WTC11 (cell line): Measurements from ENCODE around the gene SLC4A11. TPM values are rescaled to one million over a fixed set of nuclear protein-coding genes. Genes with fewer than 3 reads are reported as not detected.

Experiments
- ATAC-seq: fragments of 200-7000 bp; cut with Tn5 transposase; 2 replicates; pipeline ENCODE4 v1.10.0; 2021; ENCODE audit warnings: mild to moderate bottlenecking, moderate library complexity
- CTCF ChIA-PET: fragments of 300-600 bp; sonication (Branson Sonifier 250); formaldehyde crosslinking; loops from one replicate; lab custom pipeline; 2021; ENCODE audit warnings: antibody characterized with exemption; lab: Charles Lee
- POLR2A ChIA-PET: fragments of 350-600 bp; sonication (Branson Sonifier 250); formaldehyde crosslinking; loops from one replicate; lab custom pipeline; 2021; ENCODE audit warnings: antibody characterized with exemption; lab: Charles Lee
- DNase-seq: peaks from one replicate; pipeline ENCODE4 v3.0.0; 2021; ENCODE audit warnings: low spot score
- H3K27ac Mint-ChIP-seq: 2 replicates; pipeline ENCODE4 v1.8.0; 2021; ENCODE audit warnings: mixed read lengths
- H3K27me3 Mint-ChIP-seq: 2 replicates; pipeline ENCODE4 v1.8.0; 2021; ENCODE audit warnings: low read depth, mild to moderate bottlenecking, moderate library complexity, mixed read lengths
- H3K36me3 Mint-ChIP-seq: 2 replicates; pipeline ENCODE4 v1.8.0; 2021; ENCODE audit warnings: mixed read lengths
- H3K4me1 Mint-ChIP-seq: 2 replicates; pipeline ENCODE4 v1.8.0; 2022; ENCODE audit warnings: mixed read lengths
- H3K4me3 Mint-ChIP-seq: 2 replicates; pipeline ENCODE4 v1.8.0; 2021; ENCODE audit warnings: mild to moderate bottlenecking, moderate library complexity, mixed read lengths
- H3K9me3 Mint-ChIP-seq: 2 replicates; pipeline ENCODE4 v1.8.0; 2021; ENCODE audit warnings: mixed read lengths
- ATF1 ChIP-seq: sonication (generic); formaldehyde crosslinking; IDR thresholded peaks from 2 replicates; pipeline ENCODE4 v1.8.1; 2023; ENCODE audit warnings: mild to moderate bottlenecking, moderate library complexity, missing genetic modification reagents
- EMX1 ChIP-seq: fragments of 250-450 bp; sonication (Bioruptor Pico); IDR thresholded peaks from 2 replicates; pipeline ENCODE4 v1.8.0; 2021; ENCODE audit warnings: mild to moderate bottlenecking
- ETV6 ChIP-seq: sonication (generic); formaldehyde crosslinking; IDR thresholded peaks from 2 replicates; pipeline ENCODE4 v1.8.1; 2022; ENCODE audit warnings: mild to moderate bottlenecking, missing genetic modification reagents
- FOXK1 ChIP-seq: sonication (generic); formaldehyde crosslinking; IDR thresholded peaks from 2 replicates; pipeline ENCODE4 v1.8.0; 2022; ENCODE audit warnings: mild to moderate bottlenecking, moderate library complexity, missing genetic modification reagents
- FOXP1 ChIP-seq: sonication (generic); formaldehyde crosslinking; IDR thresholded peaks from 2 replicates; pipeline ENCODE4 v1.8.0; 2022; ENCODE audit warnings: missing genetic modification reagents, mild to moderate bottlenecking, moderate library complexity, borderline replicate concordance
- KAT7 ChIP-seq: sonication (generic); formaldehyde crosslinking; IDR thresholded peaks from 2 replicates; pipeline ENCODE4 v1.8.1; 2023; ENCODE audit warnings: missing genetic modification reagents, mild to moderate bottlenecking, borderline replicate concordance
- NFE2L1 ChIP-seq: sonication (generic); formaldehyde crosslinking; IDR thresholded peaks from 2 replicates; pipeline ENCODE4 v1.8.1; 2023; ENCODE audit warnings: missing genetic modification reagents
- NR3C1 ChIP-seq: sonication (generic); formaldehyde crosslinking; conservative IDR thresholded peaks from 2 replicates; pipeline ENCODE4 v1.8.1; 2023; ENCODE audit warnings: low read depth, mild to moderate bottlenecking, missing genetic modification reagents
- TEAD1 ChIP-seq: sonication (generic); formaldehyde crosslinking; IDR thresholded peaks from 2 replicates; pipeline ENCODE4 v1.8.0; 2022; ENCODE audit warnings: mild to moderate bottlenecking, missing genetic modification reagents
- ZNF121 ChIP-seq: sonication (generic); formaldehyde crosslinking; IDR thresholded peaks from 2 replicates; pipeline ENCODE4 v1.8.0; 2023; ENCODE audit warnings: missing genetic modification reagents
- ZNF219 ChIP-seq: sonication (generic); formaldehyde crosslinking; IDR thresholded peaks from 2 replicates; pipeline ENCODE4 v1.8.0; 2023; ENCODE audit warnings: missing genetic modification reagents, mild to moderate bottlenecking, borderline replicate concordance
- ZNF416 ChIP-seq: fragments of 250-450 bp; sonication (Bioruptor Pico); IDR thresholded peaks from 2 replicates; pipeline ENCODE4 v1.9.0; 2021; ENCODE audit warnings: mild to moderate bottlenecking, inconsistent platforms
- ZNF512 ChIP-seq: sonication (generic); formaldehyde crosslinking; IDR thresholded peaks from 2 replicates; pipeline ENCODE4 v1.8.1; 2022; ENCODE audit warnings: missing genetic modification reagents, borderline replicate concordance
- ZNF532 ChIP-seq: fragments of 250-450 bp; sonication (Bioruptor Pico); IDR thresholded peaks from 2 replicates; pipeline ENCODE4 v1.9.0; 2021; ENCODE audit warnings: mild to moderate bottlenecking, borderline replicate concordance
- total RNA-seq: library from RNA; stranded (reverse); gene quantifications from 3 replicates; pipeline ENCODE4 v1.2.3, GENCODE V29; 2021
- TF ChIP-seq, protein P1 (sequence below): sonication (generic); formaldehyde crosslinking; conservative IDR thresholded peaks from 2 replicates; pipeline ENCODE4 v1.8.1; 2023; ENCODE audit warnings: mild to moderate bottlenecking, low read depth, missing genetic modification reagents, moderate library complexity
- TF ChIP-seq, protein P2 (sequence below): sonication (generic); formaldehyde crosslinking; IDR thresholded peaks from 2 replicates; pipeline ENCODE4 v1.8.1; 2022; ENCODE audit warnings: mild to moderate bottlenecking, missing genetic modification reagents, moderate library complexity, borderline replicate concordance
- TF ChIP-seq, protein P3 (sequence below): sonication (generic); formaldehyde crosslinking; IDR thresholded peaks from 2 replicates; pipeline ENCODE4 v1.8.0; 2023; ENCODE audit warnings: mild to moderate bottlenecking, missing genetic modification reagents

The SLC4A11 gene
- total RNA-seq, 1 experiment from 2014 or later = 39.5 TPM

DNA sequence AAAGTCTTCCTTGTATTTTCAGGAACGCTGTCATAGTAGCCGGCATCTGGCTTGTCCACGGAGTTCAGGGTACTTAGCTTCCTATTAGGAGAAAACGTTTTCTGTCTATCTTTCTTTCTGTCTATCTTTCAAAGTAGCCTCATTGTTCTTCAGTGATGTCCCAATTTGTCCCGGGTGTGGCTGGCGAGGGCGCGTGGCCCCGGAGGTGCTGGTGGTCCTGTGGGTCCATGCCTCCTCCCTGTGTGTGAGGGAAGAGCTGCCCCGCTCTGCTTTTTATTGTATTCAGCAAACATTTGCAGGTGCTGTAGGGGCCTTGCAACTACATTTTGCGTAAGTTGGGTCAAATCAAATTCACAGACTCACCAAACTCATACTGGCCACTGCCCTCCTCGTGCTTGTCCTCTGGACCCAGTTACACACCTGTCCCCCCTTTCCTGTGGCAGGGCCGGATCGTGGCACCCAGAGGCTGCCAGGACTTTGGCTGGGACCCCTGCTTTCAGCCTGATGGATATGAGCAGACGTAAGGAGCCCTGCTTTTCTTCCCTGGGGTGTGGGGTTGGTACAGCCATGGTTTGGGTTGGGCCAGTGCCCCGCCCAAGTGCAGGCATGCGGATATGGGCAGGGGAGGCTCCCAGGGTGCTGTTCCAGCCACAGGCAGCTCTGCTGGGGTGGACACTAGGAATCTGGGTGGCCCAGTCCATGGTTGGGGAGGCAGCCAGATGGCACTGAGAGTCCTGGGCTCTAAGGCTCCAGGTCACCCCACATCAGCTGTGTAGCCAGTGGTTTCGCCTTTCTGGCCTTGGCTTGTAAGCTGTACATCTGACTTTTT lies 17.4 kb downstream of the SLC4A11 start:
- ChIA-PET CTCF (interaction anchor here (1.3 to 2.9 kb wide), 3 partner anchors 18 to 28 kb away, joined by 4 to 14 read pairs (median 7); partner anchors contain the start of gene SLC4A11), POLR2A (interaction anchor here (0.6 kb wide), 2 partner anchors 41 to 251 kb away, joined by 3 to 5 read pairs; no protein-coding TSS in a partner anchor)
- DNase-seq = no peak
- Mint-ChIP-seq H3K4me3 (no peak overlapping the region), H3K36me3 (peaks cover 16% of the 10 kb centered on the region), H3K9me3 (no peaks in the 10 kb centered on the region), H3K27ac (no peak overlapping the region), H3K27me3 (no peaks in the 10 kb centered on the region), H3K4me1 (no peaks in the 10 kb centered on the region)
- no peak for ATAC-seq
- TF ChIP-seq TEAD1 (no peak), EMX1 (CRISPR knock-in tag) (no peak), ZNF512 (CRISPR knock-in tag) (no peak), ZNF121 (CRISPR knock-in tag) (no peak), ZNF416 (CRISPR knock-in tag) (no peak), ATF1 (CRISPR knock-in tag) (no peak), FOXP1 (CRISPR knock-in tag) (no peak), KAT7 (no peak)
- TF ChIP-seq, protein P1, sequence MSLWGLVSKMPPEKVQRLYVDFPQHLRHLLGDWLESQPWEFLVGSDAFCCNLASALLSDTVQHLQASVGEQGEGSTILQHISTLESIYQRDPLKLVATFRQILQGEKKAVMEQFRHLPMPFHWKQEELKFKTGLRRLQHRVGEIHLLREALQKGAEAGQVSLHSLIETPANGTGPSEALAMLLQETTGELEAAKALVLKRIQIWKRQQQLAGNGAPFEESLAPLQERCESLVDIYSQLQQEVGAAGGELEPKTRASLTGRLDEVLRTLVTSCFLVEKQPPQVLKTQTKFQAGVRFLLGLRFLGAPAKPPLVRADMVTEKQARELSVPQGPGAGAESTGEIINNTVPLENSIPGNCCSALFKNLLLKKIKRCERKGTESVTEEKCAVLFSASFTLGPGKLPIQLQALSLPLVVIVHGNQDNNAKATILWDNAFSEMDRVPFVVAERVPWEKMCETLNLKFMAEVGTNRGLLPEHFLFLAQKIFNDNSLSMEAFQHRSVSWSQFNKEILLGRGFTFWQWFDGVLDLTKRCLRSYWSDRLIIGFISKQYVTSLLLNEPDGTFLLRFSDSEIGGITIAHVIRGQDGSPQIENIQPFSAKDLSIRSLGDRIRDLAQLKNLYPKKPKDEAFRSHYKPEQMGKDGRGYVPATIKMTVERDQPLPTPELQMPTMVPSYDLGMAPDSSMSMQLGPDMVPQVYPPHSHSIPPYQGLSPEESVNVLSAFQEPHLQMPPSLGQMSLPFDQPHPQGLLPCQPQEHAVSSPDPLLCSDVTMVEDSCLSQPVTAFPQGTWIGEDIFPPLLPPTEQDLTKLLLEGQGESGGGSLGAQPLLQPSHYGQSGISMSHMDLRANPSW (CRISPR knock-in tag) = no peak

GRCh38 chr20:3218307-3218988 lies 20.5 kb downstream of the SLC4A11 start:
- Mint-ChIP-seq H3K4me1 (no peaks in the 10 kb centered on the region), H3K36me3 (peaks cover 23% of the 10 kb centered on the region), H3K9me3 (no peaks in the 10 kb centered on the region), H3K27ac (no peak overlapping the region), H3K4me3 (no peak overlapping the region), H3K27me3 (no peaks in the 10 kb centered on the region)
- CTCF ChIA-PET = interaction anchor here (0.5 to 2.6 kb wide), 31 partner anchors 9 to 429 kb away, joined by 3 to 30 read pairs (median 4); partner anchors contain the start of genes ITPA and SLC4A11
- POLR2A ChIA-PET = interaction anchor here (0.8 to 1.1 kb wide), 2 partner anchors 17 to 32 kb away, joined by 3 to 4 read pairs; no protein-coding TSS in a partner anchor
- ATAC-seq (peak; percentile 94), DNase-seq (peak; percentile 91)
- TF ChIP-seq NR3C1 = no peak
- TF ChIP-seq ZNF219 = no peak
- TF ChIP-seq, protein P2, sequence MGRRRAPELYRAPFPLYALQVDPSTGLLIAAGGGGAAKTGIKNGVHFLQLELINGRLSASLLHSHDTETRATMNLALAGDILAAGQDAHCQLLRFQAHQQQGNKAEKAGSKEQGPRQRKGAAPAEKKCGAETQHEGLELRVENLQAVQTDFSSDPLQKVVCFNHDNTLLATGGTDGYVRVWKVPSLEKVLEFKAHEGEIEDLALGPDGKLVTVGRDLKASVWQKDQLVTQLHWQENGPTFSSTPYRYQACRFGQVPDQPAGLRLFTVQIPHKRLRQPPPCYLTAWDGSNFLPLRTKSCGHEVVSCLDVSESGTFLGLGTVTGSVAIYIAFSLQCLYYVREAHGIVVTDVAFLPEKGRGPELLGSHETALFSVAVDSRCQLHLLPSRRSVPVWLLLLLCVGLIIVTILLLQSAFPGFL (CRISPR knock-in tag) = no peak
- TF ChIP-seq ZNF512 (CRISPR knock-in tag) = no peak
- TF ChIP-seq, protein P3, sequence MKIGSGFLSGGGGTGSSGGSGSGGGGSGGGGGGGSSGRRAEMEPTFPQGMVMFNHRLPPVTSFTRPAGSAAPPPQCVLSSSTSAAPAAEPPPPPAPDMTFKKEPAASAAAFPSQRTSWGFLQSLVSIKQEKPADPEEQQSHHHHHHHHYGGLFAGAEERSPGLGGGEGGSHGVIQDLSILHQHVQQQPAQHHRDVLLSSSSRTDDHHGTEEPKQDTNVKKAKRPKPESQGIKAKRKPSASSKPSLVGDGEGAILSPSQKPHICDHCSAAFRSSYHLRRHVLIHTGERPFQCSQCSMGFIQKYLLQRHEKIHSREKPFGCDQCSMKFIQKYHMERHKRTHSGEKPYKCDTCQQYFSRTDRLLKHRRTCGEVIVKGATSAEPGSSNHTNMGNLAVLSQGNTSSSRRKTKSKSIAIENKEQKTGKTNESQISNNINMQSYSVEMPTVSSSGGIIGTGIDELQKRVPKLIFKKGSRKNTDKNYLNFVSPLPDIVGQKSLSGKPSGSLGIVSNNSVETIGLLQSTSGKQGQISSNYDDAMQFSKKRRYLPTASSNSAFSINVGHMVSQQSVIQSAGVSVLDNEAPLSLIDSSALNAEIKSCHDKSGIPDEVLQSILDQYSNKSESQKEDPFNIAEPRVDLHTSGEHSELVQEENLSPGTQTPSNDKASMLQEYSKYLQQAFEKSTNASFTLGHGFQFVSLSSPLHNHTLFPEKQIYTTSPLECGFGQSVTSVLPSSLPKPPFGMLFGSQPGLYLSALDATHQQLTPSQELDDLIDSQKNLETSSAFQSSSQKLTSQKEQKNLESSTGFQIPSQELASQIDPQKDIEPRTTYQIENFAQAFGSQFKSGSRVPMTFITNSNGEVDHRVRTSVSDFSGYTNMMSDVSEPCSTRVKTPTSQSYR = no peak
- TF ChIP-seq KAT7 = no peak
- no peak for TF ChIP-seq NFE2L1
- no peak for TF ChIP-seq ZNF532
- 0 out of 2 replicates have a peak, but pooled peaks have one; percentile 27 for TF ChIP-seq ETV6 (CRISPR knock-in tag)
- TF ChIP-seq FOXK1 = no peak
